HG02623 (cell line): ENCODE measurements around the gene ATP8B2.

Experiments used
- ATAC-seq: cut with Tn5 transposase; IDR thresholded peaks from one replicate; pipeline ENCODE4 v1.9.1; 2021; ENCODE audit warnings: moderate library complexity; ENCODE audit not compliant: unreplicated experiment

Gene ATP8B2

GRCh38 chr1:154391086-154391770 lies 65.9 kb downstream of the ATP8B2 start:
- no peak for ATAC-seq

GRCh38 chr1:154398141-154398540 lies 72.8 kb downstream of the ATP8B2 start:
- no peak for ATAC-seq

GRCh38 chr1:154398678-154399077 lies 73.4 kb downstream of the ATP8B2 start:
- no peak for ATAC-seq

GRCh38 chr1:154400381-154400801 lies 75.1 kb downstream of the ATP8B2 start:
- ATAC-seq, result no peak
